Activated CD4-positive, alpha-beta T cell treated with anti-CD3 and anti-CD28 coated beads, Interleukin-10, Interleukin-2, amounts not matched to agents 100 ng/mL and 50 ng/mL, durations not matched to agents 16 hours and 8 hours (primary cell): ENCODE results near the gene PGBD5.

Source experiments
- DNase-seq: peaks from one replicate; pipeline ENCODE4 v3.0.0-alpha.2; 2020

The PGBD5 gene

DNA sequence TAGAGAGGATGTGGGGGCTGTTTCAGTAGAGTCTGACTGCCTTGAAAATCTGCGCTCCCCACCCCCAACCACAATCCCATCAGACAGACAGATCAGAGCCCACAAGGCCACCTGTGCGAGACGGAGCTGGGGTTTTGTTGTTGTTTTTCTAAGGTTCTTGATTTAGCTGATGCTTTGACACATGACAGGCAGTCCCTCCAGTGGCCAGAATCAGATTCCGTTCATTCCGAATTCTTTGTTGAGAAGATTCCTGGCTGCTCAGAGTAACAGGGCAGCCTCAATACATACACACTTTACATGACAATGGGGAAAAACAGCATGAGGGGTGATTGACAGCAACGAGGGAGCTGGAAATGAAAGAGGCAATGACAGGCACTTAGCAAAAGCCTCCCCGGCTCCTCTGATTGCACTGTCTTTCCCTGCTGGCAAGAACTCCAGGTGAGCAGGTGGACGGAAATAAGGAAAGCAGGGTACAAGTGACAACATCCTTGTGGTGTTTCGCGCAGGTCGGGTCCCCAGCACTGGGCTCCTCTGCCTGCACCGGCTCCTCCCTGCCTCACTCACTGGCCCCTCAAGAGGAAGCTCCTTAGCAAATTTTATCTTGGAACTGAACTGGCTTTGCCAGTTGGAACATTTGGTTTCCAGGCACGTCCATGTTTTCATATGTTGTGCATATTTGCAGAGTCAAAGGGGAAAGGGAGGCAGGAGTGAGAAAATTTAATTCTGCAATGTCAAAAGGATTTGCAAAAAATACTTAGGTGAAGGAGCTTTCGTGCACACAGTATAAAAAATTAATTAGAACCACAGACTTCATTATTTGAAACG, 148.7 kb downstream of the PGBD5 start:
- DNase-seq, result no peak

DNA sequence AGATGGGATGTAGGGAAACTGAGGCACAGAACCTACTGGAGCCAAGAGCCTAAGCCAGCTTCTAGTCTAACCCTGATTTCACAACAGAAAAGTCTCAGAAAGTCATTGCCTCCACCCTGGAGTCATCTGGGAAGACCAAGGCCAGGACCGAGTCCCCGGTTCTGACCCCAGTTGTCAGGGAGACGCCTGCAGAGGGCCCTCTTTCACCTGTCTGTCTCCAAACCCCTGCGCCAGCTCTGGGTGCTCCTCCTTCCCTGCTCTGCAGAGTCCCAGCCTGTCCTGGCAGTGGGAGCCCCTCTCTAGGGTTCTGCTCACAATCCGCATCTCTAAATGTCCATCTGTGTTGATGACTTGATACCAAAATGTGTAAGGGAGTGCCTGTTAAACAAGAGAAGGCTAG, 149.7 kb downstream of the PGBD5 start:
- DNase-seq, result no peak

DNA sequence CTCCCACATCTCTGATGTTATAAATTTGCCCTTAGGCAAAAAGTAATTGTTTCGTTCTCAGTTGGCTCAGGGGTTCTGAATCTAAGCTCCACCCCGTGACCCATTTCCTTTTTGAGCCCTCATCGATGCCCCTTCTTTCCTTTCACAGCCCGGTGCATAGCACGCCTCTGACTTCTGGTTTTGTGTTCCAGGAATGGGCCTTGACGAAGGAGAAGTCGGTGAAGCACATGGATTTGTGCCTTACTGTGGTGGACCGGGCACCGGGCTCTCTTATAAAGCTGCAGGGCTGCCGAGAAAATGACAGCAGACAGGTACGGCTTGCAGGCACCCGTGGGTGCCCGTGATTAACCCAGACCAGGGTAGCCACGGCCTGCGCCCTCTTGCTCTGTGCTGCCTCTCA, 151.9 kb downstream of the PGBD5 start:
- DNase-seq, result no peak

DNA sequence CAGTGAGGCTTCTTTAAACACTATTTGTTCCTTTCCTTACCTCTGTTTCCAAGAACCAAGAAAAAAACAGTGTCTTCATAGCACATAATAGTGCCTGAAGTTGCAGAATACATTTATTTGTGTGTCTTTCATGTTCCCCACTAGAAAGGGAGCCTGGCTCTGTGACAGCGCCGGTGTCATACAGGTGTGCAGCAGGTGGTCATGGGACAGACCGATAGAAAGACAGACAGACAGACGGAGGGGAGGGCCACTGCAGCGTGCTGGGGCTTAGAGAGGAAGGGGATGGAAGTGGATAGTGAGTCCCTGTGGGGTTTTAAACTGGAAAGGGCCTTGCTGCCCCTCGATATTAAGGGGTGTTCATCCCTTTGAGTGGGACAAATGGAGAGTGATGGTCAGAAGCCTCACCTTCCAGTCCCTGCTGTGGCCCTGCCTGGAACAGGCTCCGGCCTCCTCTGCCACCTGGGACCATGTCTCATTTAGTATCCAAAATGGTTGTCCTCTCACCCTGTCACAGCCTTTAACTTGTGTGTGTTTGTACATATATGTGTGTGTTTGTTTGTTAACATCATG, 152.9 kb downstream of the PGBD5 start:
- DNase-seq, result no peak

DNA sequence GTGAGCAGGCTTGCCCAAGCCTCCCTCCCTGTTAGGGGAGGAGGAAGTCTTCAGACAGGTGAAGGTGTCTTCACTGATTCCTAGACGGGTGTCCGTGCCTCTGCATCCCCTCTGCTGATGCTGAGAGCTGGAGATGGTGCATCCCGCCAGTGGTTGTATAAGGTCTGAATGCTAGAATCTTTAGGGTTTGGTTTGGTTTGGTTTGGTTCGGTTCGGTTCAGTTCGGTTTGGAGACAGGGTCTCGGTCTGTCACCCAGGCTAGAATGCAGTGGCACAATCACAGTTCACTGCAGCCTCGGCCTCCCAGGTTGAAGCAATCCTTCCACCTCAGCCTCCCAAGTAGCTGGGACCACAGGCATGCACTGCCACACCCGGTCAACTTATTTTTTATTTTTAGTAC, 153.6 kb downstream of the PGBD5 start:
- no peak for DNase-seq

DNA sequence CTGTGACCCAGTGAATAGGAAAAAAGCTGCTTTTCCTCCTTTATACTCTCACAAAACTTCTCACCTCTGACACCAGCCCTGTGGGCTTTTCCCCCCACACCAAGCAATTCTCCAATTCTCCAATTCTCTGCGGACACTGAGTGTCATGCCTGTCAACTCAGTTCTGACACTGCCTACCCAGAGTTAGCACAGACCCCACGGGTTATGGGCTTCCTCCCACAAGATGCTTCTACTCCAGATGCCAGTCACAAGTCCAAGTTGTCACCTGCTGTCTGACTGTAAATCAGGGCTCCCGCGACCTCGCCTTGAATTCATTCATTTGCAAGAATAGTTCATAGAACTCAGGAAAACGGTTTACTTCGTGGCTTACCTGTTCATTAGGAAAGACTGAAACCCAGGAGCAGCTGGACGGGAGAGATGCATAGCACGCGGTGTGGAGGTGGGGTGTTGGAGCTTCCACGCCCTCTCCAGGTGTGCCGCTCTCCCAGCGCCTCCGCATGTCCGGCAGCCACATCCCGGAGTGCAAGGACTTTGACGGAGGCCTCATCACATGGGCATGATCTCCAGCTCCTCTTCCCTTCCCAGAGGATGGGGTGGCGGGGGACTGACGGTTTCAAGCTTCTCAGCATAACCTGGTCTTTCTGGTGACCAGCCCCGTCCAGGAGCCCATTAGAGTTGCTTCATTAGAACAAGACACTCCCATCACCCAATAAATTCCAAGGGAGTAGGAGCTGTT, 154.7 kb downstream of the PGBD5 start:
- DNase-seq, result no peak

DNA sequence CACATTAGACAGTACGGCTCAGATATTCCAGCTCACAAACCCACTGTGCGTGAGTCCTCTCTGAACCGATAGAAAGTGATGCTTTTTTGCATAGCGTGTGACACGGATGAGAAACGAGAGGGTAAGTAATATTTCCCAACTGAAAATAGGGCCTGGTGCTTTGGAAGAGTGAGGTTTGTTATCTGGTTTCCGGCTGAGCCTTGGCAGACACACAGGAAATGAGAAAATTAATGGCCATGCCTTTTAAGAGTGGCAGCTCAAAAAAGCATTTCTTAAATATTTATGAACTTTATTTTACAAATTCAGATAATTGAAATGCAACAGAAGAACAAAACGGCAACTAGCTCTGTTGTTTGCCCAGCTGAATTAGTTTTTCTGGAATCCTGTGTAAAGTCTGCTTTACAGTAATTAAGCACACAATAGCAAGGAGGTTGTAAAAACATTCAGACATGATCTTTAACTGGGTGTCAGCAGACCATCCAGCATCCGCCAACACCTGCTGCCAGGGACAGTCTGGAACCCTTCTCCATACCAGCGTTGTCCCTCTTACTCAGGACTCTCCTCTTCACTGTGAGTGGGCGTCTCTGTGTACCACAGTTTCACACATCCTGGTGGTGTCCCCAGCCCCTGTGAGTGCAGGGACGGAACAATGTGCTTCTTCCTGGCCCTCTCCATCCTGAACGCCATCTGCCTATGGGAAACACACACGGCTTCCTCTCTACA, 155.4 kb downstream of the PGBD5 start:
- peak; percentile 63 for DNase-seq

DNA sequence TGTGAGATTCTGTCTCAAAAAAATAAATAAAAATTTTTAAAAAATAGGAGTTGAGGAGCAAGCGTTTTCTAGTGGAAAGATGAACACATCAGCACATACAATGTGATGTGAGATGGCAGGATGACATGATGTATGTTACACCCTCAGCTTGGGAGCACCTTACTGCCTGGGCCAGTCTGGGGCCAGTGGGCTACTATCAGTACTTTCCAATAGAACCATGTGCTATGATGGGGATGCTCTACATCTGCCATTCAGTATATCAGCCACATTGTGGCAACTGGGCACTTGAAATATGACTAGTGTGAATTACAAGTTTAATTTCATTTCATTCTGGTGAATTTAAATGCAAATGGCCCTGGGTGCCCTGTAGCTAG, 156.0 kb downstream of the PGBD5 start:
- DNase-seq, result no peak

DNA sequence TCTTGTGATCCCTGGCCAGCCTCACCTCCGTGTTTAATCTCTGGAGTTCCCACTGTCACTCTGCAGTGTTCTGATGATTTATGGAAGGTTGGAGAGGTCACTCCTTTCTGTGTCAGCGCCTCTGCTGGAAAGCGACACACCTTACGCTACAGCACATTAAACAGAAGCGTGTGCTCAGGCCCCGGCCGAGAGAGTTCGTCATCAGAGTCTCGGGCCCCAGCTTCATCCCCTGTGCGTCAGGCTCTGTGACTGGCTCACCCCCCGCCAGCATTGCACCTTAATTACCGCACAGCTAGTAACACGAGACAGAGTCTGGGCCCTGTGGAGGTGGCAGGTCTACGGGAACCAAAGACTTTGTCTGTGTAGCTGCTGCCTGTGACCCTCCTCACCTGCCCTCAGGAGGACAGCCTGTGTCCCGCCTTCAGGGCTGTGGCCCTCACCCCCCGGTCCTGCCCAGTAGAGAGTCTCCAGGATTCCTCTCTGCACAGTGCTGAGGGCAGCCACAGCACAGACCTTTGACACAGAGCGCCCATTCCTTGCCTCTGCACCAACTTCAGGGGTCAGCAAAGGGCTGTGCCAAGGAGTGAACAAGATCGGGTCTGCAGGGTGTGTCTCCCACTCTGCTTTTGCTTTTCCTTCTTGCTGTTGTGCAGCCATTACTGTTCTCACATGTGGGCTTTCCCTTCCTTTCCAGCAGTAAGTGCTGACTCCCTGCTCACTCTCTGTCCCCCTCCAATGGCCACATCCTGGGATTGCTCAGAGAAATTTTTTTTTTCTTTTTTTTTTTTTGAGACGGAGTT, 157.6 kb downstream of the PGBD5 start:
- peak; percentile 17 for DNase-seq

DNA sequence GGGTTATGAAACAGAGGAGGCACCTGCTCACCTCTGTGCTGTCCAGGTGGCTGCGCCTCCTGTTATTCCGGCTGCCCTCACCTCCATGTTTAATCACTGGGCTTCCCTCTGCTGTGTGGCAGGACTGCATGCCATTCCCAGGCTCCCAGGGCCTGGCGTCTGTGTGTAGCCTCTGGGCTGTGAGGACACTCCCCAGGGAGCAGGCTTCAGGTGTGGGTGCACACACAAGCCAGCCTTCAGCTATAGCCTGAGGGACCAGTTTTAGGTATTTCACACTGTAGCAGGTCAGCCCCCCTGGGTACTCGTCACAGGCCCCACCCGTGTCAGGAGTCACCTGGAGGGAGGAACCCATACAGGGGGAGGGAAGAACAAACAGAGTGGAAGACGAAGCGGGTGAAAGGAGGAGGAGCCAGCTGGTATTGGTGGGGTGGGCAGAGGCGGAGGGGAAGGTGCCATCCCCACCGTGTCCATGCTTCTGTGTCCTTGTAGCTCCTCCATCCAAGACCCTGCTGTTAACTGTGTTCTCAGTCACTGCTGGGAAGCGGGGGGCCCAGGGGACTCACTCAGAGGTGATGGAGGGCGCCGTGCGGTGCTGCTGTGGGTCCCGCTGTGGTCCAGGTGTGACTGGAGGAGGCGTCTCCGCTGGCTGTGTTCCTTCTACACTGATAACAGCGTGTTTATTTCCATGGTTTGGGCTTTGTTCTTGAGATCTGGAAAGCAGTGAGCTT, 158.6 kb downstream of the PGBD5 start:
- no peak for DNase-seq

DNA sequence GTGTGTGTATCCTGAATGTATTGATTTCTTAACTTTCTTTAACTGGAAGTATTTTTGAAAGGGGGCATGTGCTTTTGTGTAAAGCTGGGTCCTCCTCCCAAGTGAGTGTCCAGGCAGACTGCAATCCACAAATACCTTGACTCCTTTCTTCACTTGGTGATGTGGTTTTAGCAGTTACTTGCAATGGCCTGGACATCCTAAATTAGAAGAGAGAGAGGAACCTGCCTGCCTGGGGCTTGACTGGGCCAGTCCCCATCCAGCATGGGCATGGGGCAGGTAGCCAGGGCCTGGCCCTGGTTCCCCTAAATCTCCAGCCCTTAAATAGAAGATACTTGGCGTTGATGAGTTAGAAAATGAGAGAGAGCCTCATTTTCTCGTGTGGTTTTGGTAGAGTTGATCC, 159.7 kb downstream of the PGBD5 start:
- DNase-seq, result no peak

DNA sequence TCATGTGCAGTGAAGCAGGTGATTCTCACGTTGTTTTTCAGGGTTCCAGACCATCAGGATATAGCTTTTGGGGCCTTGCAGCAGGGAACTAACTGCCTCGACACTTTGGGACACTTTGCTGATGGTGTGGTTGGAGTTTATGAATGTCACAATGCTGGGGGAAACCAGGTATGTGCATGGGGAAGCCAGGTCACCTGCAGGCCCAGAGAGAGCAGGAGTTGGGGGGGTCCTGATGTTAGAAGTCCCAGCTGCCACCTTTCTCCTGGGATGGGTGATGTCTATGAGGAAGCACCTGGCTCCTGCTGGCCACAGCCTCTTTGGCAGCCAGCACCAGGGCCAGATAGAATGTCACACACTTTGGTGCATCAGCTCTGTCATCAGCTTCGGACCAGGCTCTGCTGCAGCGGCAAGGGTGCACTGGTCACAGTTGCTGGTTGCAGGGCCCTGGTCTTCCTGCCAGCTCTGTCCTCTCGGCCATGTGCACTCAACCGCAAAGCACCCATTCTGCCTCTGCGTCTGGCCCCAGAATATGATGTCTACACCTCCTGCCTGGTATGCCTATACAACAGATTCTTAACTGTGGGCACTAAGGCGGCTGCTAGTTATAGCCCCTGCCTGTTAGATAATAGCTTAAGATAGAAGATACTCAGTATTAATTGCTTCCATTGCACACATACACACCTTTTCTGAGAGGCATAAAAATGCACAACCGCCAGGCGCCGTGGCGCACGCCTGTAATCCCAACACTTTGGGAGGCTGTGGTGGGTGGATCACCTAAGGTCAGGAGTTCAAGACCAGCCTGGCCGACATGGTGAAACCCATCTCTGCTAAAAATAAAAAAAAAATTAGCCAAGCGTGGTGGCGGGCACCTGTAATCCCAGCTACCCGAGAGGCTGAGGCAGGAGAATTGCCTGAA, 160.7 kb downstream of the PGBD5 start:
- no peak for DNase-seq
